CD14-positive monocyte (primary cell): ENCODE results near the gene LIN37. TPM values are rescaled to one million over a fixed set of nuclear protein-coding genes. Genes with fewer than 3 reads are reported as not detected.

Experiments
- DNase-seq, 3 donors: peaks; one replicate each; pipeline ENCODE4 v3.0.0-alpha.2; 2011 to 2022
- H2AFZ ChIP-seq: 2 replicates; pipeline ENCODE4 v1.6.0; 2012; ENCODE audit warnings: mild to moderate bottlenecking, low read depth, low read length, inconsistent platforms; ENCODE audit not compliant: insufficient read depth, poor library complexity, severe bottlenecking
- H3K27ac ChIP-seq, 2 donors: 1 replicate in 1 of 2; 2 replicates in 1 of 2; pipeline ENCODE4 v1.5.1; 2012 to 2013; ENCODE audit warnings: low read length in 2 of 2, control low read depth in 1 of 2, inconsistent platforms in 1 of 2, low read depth in 1 of 2, mild to moderate bottlenecking in 1 of 2
- H3K27me3 ChIP-seq, 2 donors: one replicate each; pipeline versions ENCODE4 v1.6.0 to v1.6.1; 2011 to 2013; ENCODE audit warnings: low read length in 2 of 2; ENCODE audit not compliant: control insufficient read depth in 2 of 2, insufficient read depth in 2 of 2
- H3K36me3 ChIP-seq, 2 donors: replicated peaks in 1 of 2; 1 replicate in 1 of 2; 2 replicates in 1 of 2; pipeline versions ENCODE4 v1.5.1 to v1.6.1; 2012 to 2013; ENCODE audit warnings: low read length in 2 of 2, control low read depth in 1 of 2, inconsistent platforms in 1 of 2, mild to moderate bottlenecking in 1 of 2; ENCODE audit not compliant: insufficient read depth in 2 of 2, control insufficient read depth in 1 of 2
- H3K4me1 ChIP-seq, 2 donors: 1 replicate in 1 of 2; 2 replicates in 1 of 2; pipeline versions ENCODE4 v1.5.1 to v1.6.1; 2012 to 2013; ENCODE audit warnings: low read length in 2 of 2, control low read depth in 1 of 2, inconsistent platforms in 1 of 2, mild to moderate bottlenecking in 1 of 2, moderate library complexity in 1 of 2; ENCODE audit not compliant: insufficient read depth in 2 of 2, control insufficient read depth in 1 of 2
- H3K4me2 ChIP-seq: replicated peaks from 2 replicates; pipeline ENCODE3; 2012; ENCODE audit warnings: low read length, moderate library complexity, mild to moderate bottlenecking; ENCODE audit not compliant: poor library complexity, severe bottlenecking; ENCODE audit errors: extremely low read depth
- H3K4me3 ChIP-seq, 3 experiments: fragments of 200-600 bp in 1 of 3; sonication (generic) in 1 of 3; replicated peaks in 1 of 3; 1 replicate in 2 of 3; 2 replicates in 1 of 3; pipeline ENCODE4 v1.5.1; 2011 to 2013; ENCODE audit warnings: low read length in 3 of 3, mild to moderate bottlenecking in 3 of 3, control low read depth in 2 of 3, low read depth in 2 of 3, inconsistent platforms in 1 of 3, moderate library complexity in 1 of 3
- H3K79me2 ChIP-seq: 2 replicates; pipeline ENCODE4 v1.6.0; 2012; ENCODE audit warnings: mild to moderate bottlenecking, control low read depth, inconsistent platforms, low read length, moderate library complexity; ENCODE audit not compliant: insufficient read depth
- H3K9ac ChIP-seq: 2 replicates; pipeline ENCODE4 v1.6.0; 2017; ENCODE audit warnings: low read length, mild to moderate bottlenecking; ENCODE audit not compliant: insufficient read depth, poor library complexity, severe bottlenecking
- H3K9me3 ChIP-seq, 2 donors: replicated peaks in 1 of 2; 1 replicate in 1 of 2; 2 replicates in 1 of 2; pipeline versions ENCODE4 v1.5.1 to v1.6.1; 2012 to 2013; ENCODE audit warnings: low read length in 2 of 2, control low read depth in 1 of 2; ENCODE audit not compliant: control insufficient read depth in 1 of 2, insufficient read depth in 1 of 2
- H4K20me1 ChIP-seq: 2 replicates; pipeline ENCODE4 v1.6.0; 2012; ENCODE audit warnings: mild to moderate bottlenecking, low read length, control low read depth, moderate library complexity; ENCODE audit not compliant: insufficient read depth
- H3K27ac Mint-ChIP-seq, 7 donors: one replicate each; pipeline ENCODE4 v1.8.0; 2020; ENCODE audit warnings: mild to moderate bottlenecking in 7 of 7, mixed read lengths in 7 of 7, moderate library complexity in 6 of 7, inconsistent platforms in 2 of 7
- H3K27me3 Mint-ChIP-seq, 3 donors: one replicate each; pipeline ENCODE4 v1.8.0; 2021 to 2022; ENCODE audit warnings: low read depth in 3 of 3, mild to moderate bottlenecking in 3 of 3, mixed read lengths in 3 of 3, moderate library complexity in 3 of 3, inconsistent platforms in 1 of 3
- H3K36me3 Mint-ChIP-seq, 2 donors: one replicate each; pipeline ENCODE4 v1.8.0; 2020; ENCODE audit warnings: mixed read lengths in 2 of 2, inconsistent platforms in 1 of 2, mild to moderate bottlenecking in 1 of 2
- H3K4me1 Mint-ChIP-seq: one replicate; pipeline ENCODE4 v1.8.0; 2020; ENCODE audit warnings: mild to moderate bottlenecking, mixed read lengths
- H3K4me3 Mint-ChIP-seq, 2 donors: one replicate each; pipeline ENCODE4 v1.8.0; 2020; ENCODE audit warnings: mild to moderate bottlenecking in 2 of 2, mixed read lengths in 2 of 2, moderate library complexity in 1 of 2
- H3K9me3 Mint-ChIP-seq, 7 donors: one replicate each; pipeline ENCODE4 v1.8.0; 2020 to 2022; ENCODE audit warnings: mixed read lengths in 7 of 7, mild to moderate bottlenecking in 6 of 7, moderate library complexity in 6 of 7, inconsistent platforms in 2 of 7
- WGBS: methylation state at CpG from one replicate; pipeline ENCODE4 v1.1.5; 2013; ENCODE audit warnings: missing lambda C conversion rate; ENCODE audit not compliant: insufficient coverage; 5-methylcytosine and 5-hydroxymethylcytosine counted together
- intact Hi-C, 2 donors: fragments of 100-400 bp; cut with micrococcal nuclease; formaldehyde crosslinking; loops; one replicate each; pipeline versions ENCODE4 v1.15.0 to v1.15.1; 2023
- polyA plus RNA-seq, 3 donors: library from polyadenylated mRNA; depleted of rRNA in 1 of 3; unstranded in 2 of 3; stranded (reverse) in 1 of 3; fragments of 300-500 nt in 2 of 3; fragments of >200 nt in 1 of 3; fragmentation: Illumina TruSeq in 2 of 3; gene quantifications; 1 replicate in 2 of 3; 2 replicates in 1 of 3; pipeline ENCODE4 v1.2.3, GENCODE V29; 2012 to 2021
- TF ChIP-seq, protein P1 (sequence below): fragments of 200-600 bp; IDR thresholded peaks from one replicate; pipeline ENCODE4 v1.8.0; 2022; ENCODE audit warnings: antibody characterized with exemption, mild to moderate bottlenecking

LIN37 gene
- polyA plus RNA-seq, 3 donors: 5.6 to 28.6 (median 7.2) TPM

- H3K4me1 Mint-ChIP-seq: peaks cover 7% of the 10 kb centered on the region
- no peak overlapping the region for H3K9ac ChIP-seq
- WGBS: 93% methylated on average over 4 of the region's 5 CpGs
- H3K9me3 Mint-ChIP-seq: no peaks in the 10 kb centered on the region
- peaks cover 10% of the 10 kb centered on the region for H3K79me2 ChIP-seq
- intact Hi-C loops: no loop called here
- H4K20me1 ChIP-seq: peaks cover 85% of the 10 kb centered on the region
- H3K4me3 Mint-ChIP-seq: no peak overlapping the region
- H3K27me3 Mint-ChIP-seq: peaks cover 0 to 1% (median 0%) of the 10 kb centered on the region in 3 donors
- H3K4me1 ChIP-seq: peaks cover 6 to 8% of the 10 kb centered on the region in 2 donors
- peaks cover 82 to 97% of the 10 kb centered on the region in 2 donors for H3K36me3 ChIP-seq
- no peak for DNase-seq
- no peak overlapping the region for H2AFZ ChIP-seq
- H3K27ac ChIP-seq: no peak overlapping the region
- H3K9me3 ChIP-seq: no peaks in the 10 kb centered on the region
- H3K27ac Mint-ChIP-seq: peak overlapping the region in 1 of 7 donors; percentile 10
- H3K36me3 Mint-ChIP-seq: peaks cover 70 to 93% of the 10 kb centered on the region in 2 donors
- TF ChIP-seq, protein P1, sequence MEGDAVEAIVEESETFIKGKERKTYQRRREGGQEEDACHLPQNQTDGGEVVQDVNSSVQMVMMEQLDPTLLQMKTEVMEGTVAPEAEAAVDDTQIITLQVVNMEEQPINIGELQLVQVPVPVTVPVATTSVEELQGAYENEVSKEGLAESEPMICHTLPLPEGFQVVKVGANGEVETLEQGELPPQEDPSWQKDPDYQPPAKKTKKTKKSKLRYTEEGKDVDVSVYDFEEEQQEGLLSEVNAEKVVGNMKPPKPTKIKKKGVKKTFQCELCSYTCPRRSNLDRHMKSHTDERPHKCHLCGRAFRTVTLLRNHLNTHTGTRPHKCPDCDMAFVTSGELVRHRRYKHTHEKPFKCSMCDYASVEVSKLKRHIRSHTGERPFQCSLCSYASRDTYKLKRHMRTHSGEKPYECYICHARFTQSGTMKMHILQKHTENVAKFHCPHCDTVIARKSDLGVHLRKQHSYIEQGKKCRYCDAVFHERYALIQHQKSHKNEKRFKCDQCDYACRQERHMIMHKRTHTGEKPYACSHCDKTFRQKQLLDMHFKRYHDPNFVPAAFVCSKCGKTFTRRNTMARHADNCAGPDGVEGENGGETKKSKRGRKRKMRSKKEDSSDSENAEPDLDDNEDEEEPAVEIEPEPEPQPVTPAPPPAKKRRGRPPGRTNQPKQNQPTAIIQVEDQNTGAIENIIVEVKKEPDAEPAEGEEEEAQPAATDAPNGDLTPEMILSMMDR: no peak
- H3K27me3 ChIP-seq: no peaks in the 10 kb centered on the region
- no peak overlapping the region for H3K4me2 ChIP-seq
- H3K4me3 ChIP-seq: no peak overlapping the region
These were observed 13.5 kb upstream of the LIN37 start for GRCh38 chr19:35734889-35735288.

DNA sequence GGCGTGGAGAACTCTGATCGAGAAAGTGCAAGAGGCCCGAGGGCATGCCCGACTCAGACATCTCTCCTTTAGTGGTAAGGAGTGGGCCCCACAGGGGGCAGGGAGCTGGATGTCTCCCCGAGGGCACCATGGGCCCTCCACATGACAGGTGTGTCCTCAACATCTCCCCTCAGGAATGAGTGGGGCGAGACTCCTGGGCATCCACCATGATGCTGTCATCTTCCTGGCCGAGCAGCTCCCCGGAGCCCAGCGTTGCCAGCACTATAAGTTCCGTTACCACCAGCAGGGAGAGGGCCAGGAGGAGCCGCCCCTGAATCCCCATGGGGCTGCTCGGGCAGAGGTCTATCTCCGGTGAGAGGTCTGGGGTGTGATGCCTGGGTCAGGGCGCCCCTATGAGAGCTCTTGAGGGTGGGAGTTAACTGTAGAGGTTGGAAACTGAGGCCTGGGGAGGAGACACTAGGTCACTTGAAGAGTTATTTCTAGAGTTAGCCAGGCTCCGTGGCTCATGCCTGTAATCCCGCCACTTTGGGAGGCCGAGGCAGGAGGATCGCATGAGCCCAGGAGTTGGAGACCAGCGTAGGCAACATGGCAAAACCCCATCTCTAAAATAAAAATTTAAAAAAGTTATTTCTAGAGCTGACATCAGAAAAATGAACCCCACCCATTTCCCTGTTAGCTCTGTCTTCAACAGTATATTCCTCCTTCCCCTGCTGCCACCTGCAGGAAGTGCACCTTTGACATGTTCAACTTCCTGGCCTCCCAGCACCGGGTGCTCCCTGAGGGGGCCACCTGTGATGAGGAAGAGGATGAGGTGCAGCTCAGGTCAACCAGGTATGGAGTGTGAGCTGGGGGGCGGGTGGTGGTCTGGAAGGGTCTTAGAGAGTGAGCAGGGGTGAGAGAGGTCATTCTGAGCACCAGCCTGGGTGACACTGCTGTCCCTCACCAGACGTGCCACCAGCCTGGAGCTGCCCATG, 11.2 kb upstream of the LIN37 start:
- H3K27me3 Mint-ChIP-seq: no peaks in the 10 kb centered on the region
- peaks cover 20% of the 10 kb centered on the region for H3K4me1 Mint-ChIP-seq
- DNase-seq: no peak

More for the DNA sequence above, 11.2 kb upstream of the LIN37 start:
- Histone ChIP-seq H3K27me3 (no peaks in the 10 kb centered on the region), H3K36me3 (peaks cover 59 to 74% of the 10 kb centered on the region in 2 donors), H2AFZ (no peak overlapping the region), H3K27ac (peak overlapping the region in 1 of 2 donors; percentile 18), H3K4me3 (no peak overlapping the region), H3K9ac (no peak overlapping the region), H3K9me3 (no peaks in the 10 kb centered on the region), H3K4me2 (no peak overlapping the region), H4K20me1 (peaks cover 67% of the 10 kb centered on the region), H3K4me1 (peaks cover 20 to 29% of the 10 kb centered on the region in 2 donors), H3K79me2 (peaks cover 23% of the 10 kb centered on the region)
- 88% methylated on average over 14 of the region's 22 CpGs for WGBS
- intact Hi-C loops: no loop called here
- Mint-ChIP-seq H3K36me3 (peaks cover 51 to 71% of the 10 kb centered on the region in 2 donors), H3K4me3 (no peak overlapping the region), H3K27ac (peak overlapping the region in 4 of 7 donors; percentile 6 to 67 (median 32)), H3K9me3 (no peaks in the 10 kb centered on the region)
- TF ChIP-seq, protein P1: no peak
